GM23248 (cell line): ENCODE measurements around the gene ARPC2. TPM values are rescaled to one million over a fixed set of nuclear protein-coding genes. Genes with fewer than 3 reads are reported as not detected.

Experiments
- DNase-seq: peaks from one replicate; pipeline ENCODE4 v3.0.0-alpha.2; 2015
- H2AFZ ChIP-seq: fragments of 200-600 bp; sonication (generic); 2 replicates; pipeline ENCODE4 v1.6.1; 2016; ENCODE audit warnings: antibody characterized with exemption
- H3F3A ChIP-seq: fragments of 200-600 bp; sonication (generic); 2 replicates; pipeline ENCODE4 v1.6.1; 2016; ENCODE audit warnings: mild to moderate bottlenecking, antibody characterized with exemption, mixed run types; ENCODE audit not compliant: insufficient read depth
- H3K27ac ChIP-seq: fragments of 200-600 bp; sonication (generic); 2 replicates; pipeline ENCODE4 v1.5.1; 2016; ENCODE audit warnings: mild to moderate bottlenecking
- H3K27me3 ChIP-seq: fragments of 200-600 bp; sonication (generic); replicated peaks from 2 replicates; pipeline ENCODE4 v1.6.1; 2016; ENCODE audit warnings: mild to moderate bottlenecking; ENCODE audit not compliant: insufficient read depth
- H3K36me3 ChIP-seq: fragments of 200-600 bp; sonication (generic); 2 replicates; pipeline ENCODE4 v1.6.1; 2016; ENCODE audit warnings: low read depth, mild to moderate bottlenecking
- H3K4me1 ChIP-seq: fragments of 200-600 bp; sonication (generic); 2 replicates; pipeline ENCODE4 v1.6.1; 2016; ENCODE audit warnings: mild to moderate bottlenecking; ENCODE audit not compliant: insufficient read depth
- H3K4me2 ChIP-seq: fragments of 200-600 bp; sonication (generic); one replicate; pipeline ENCODE4 v1.6.1; 2016; ENCODE audit warnings: mild to moderate bottlenecking; ENCODE audit not compliant: unreplicated experiment
- H3K4me3 ChIP-seq: fragments of 200-600 bp; sonication (generic); 2 replicates; pipeline ENCODE4 v1.5.1; 2016; ENCODE audit warnings: mild to moderate bottlenecking
- H3K79me2 ChIP-seq: fragments of 200-600 bp; sonication (generic); 2 replicates; pipeline ENCODE4 v1.6.1; 2016; ENCODE audit warnings: mild to moderate bottlenecking; ENCODE audit not compliant: insufficient read depth
- H3K9ac ChIP-seq: fragments of 200-600 bp; sonication (generic); 2 replicates; pipeline ENCODE4 v1.6.1; 2016; ENCODE audit warnings: mild to moderate bottlenecking
- H3K9me2 ChIP-seq: fragments of 200-600 bp; sonication (generic); 2 replicates; pipeline ENCODE4 v1.6.1; 2016; ENCODE audit warnings: mixed run types, mild to moderate bottlenecking, moderate library complexity; ENCODE audit not compliant: insufficient read depth
- H3K9me3 ChIP-seq: fragments of 200-600 bp; sonication (generic); one replicate; pipeline ENCODE4 v1.6.1; 2017; ENCODE audit warnings: low read depth
- H4K20me1 ChIP-seq: fragments of 200-600 bp; sonication (generic); 2 replicates; pipeline ENCODE4 v1.6.0; 2016; ENCODE audit not compliant: insufficient read depth
- EZH2 ChIP-seq: fragments of 200-600 bp; sonication (generic); IDR thresholded peaks from 2 replicates; pipeline ENCODE4 v1.6.1; 2018; ENCODE audit warnings: antibody characterized with exemption, mild to moderate bottlenecking; ENCODE audit not compliant: insufficient read depth, poor library complexity, severe bottlenecking
- EZH2phosphoT487 ChIP-seq: fragments of 200-600 bp; sonication (generic); IDR thresholded peaks from 2 replicates; pipeline ENCODE4 v1.6.1; 2018; ENCODE audit warnings: antibody characterized with exemption, moderate library complexity, mild to moderate bottlenecking, low read depth; ENCODE audit not compliant: insufficient read depth
- WGBS, 2 experiments: methylation state at CpG; one replicate each; pipeline ENCODE4 v1.1.6; 2015 to 2017; ENCODE audit warnings: low lambda C conversion rate in 2 of 2, low coverage in 1 of 2; ENCODE audit errors: missing lambda C conversion rate in 2 of 2; 5-methylcytosine and 5-hydroxymethylcytosine counted together
- in situ Hi-C: fragments of 300-500 bp; cut with MboI; formaldehyde crosslinking; loops from 2 replicates; pipeline ENCODE4 v1.15.0; 2020
- polyA plus RNA-seq: library from polyadenylated mRNA; unstranded; fragments of >200 nt; fragmentation: Nextera tagmentation; extraction: Ambion mirVana; gene quantifications from 2 replicates; pipeline ENCODE4 v1.2.1, GENCODE V29; 2016
- total RNA-seq: library from RNA; depleted of rRNA; stranded (reverse); fragments of >200 nt; shearing (Covaris generic); gene quantifications from 2 replicates; pipeline ENCODE4 v1.2.3, GENCODE V29; 2014

ARPC2 gene
- total and polyA plus RNA-seq, 2 experiments from 2014 or later: 644 to 851 TPM

DNA sequence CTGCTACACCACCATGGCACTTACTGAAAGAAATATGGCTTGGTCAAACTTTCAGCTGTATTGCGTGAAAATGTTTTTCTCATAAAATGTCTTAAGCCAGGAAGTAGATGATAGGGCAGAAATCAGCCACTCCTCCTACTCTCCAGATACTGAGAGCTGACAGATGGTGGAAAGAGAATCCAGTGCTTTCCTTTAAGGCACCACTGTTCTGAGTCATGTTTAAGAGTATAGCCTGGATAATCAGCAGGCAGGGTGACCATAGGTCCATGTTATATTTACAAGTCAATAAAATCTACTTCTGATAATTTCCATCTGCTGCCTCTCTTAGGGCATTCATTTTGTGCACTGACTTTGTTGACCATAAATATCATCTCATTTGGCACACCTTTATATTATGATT is 21.9 kb downstream of the ARPC2 start:
- DNase-seq: no peak
- no peaks in the 10 kb centered on the region for H3K4me1 ChIP-seq
- no peak overlapping the region for H3K9ac ChIP-seq
- TF ChIP-seq EZH2 (no peak), EZH2phosphoT487 (no peak)
- H3K27me3 ChIP-seq: no peaks in the 10 kb centered on the region
- H4K20me1 ChIP-seq: no peaks in the 10 kb centered on the region
- no peaks in the 10 kb centered on the region for H3K9me3 ChIP-seq
- H3K79me2 ChIP-seq: peaks cover 96% of the 10 kb centered on the region
- H3K4me3 ChIP-seq: no peak overlapping the region
- H2AFZ ChIP-seq: no peak overlapping the region
- 92 to 96% methylated on average over 1 of the region's 1 CpG for WGBS, 2 experiments
- peaks cover 98% of the 10 kb centered on the region for H3K36me3 ChIP-seq
- no peak overlapping the region for H3K27ac ChIP-seq
- no peaks in the 10 kb centered on the region for H3K9me2 ChIP-seq
- in situ Hi-C loops: no loop called here
- peaks cover 37% of the 10 kb centered on the region; the same call in 1 of the 2 replicates for H3F3A ChIP-seq
- no peak overlapping the region for H3K4me2 ChIP-seq

DNA sequence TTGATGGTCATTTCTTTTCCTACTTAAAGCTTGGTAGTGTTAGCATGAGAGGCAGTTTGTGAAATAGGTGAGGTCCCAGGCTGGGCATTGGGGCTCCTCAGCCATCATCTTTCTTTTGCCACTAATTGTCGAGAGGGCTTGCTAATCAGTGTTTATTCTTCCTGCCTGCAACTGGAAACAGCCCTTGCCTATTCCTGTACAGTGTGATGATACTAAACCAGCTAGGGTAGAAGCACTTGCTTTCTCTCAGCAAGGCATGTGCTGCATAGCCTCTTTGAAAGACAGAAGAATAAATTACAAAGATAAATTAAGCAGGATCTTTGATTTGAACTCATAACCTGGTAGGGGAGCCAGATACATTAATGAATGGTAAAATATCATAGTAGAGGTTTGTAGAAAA is 27.2 kb downstream of the ARPC2 start:
- no peaks in the 10 kb centered on the region for H4K20me1 ChIP-seq
- H3K4me2 ChIP-seq: no peak overlapping the region
- 91 to 100% methylated on average over 1 of the region's 1 CpG for WGBS, 2 experiments
- no peak overlapping the region for H3K27ac ChIP-seq
- in situ Hi-C loops: no loop called here
- no peak for TF ChIP-seq EZH2phosphoT487
- TF ChIP-seq EZH2: no peak
- peaks cover 98% of the 10 kb centered on the region for H3K36me3 ChIP-seq
- no peaks in the 10 kb centered on the region for H3K27me3 ChIP-seq
- no peaks in the 10 kb centered on the region for H3K4me1 ChIP-seq
- H3K9me3 ChIP-seq: no peaks in the 10 kb centered on the region
- H3K9ac ChIP-seq: no peak overlapping the region
- H2AFZ ChIP-seq: no peak overlapping the region
- no peak for DNase-seq
- no peak overlapping the region for H3K4me3 ChIP-seq
- H3K9me2 ChIP-seq: no peaks in the 10 kb centered on the region
- H3F3A ChIP-seq: peaks cover 60% of the 10 kb centered on the region
- H3K79me2 ChIP-seq: peaks cover 96% of the 10 kb centered on the region

DNA sequence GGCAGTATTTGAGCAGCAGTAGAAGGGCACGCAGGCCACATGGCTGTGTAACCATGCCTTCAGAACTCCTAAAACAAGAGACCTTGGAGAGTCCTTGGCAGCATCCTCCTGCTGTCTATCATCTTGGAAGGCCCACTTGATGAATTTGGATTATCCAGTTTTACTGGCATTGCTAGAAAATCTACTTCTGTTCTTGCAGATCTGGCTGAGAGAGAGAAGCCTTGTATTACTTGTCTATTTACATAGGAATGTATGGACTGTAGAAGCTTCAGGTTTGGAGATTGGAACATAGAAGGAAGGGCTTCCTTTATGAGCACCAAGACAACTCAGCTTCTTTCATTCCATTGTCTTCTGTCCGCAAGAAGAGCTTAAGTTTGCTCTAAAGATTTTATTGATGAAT is 27.7 kb downstream of the ARPC2 start:
- H3K4me3 ChIP-seq: no peak overlapping the region
- in situ Hi-C loops: no loop called here
- no peaks in the 10 kb centered on the region for H3K27me3 ChIP-seq
- H3K9ac ChIP-seq: no peak overlapping the region
- H2AFZ ChIP-seq: no peak overlapping the region
- H3K4me1 ChIP-seq: no peaks in the 10 kb centered on the region
- TF ChIP-seq EZH2phosphoT487 (no peak), EZH2 (no peak)
- WGBS, 2 experiments: 97 to 100% methylated on average over 2 of the region's 2 CpGs
- no peak overlapping the region for H3K4me2 ChIP-seq
- H3K36me3 ChIP-seq: peaks cover 98% of the 10 kb centered on the region
- DNase-seq: no peak
- no peaks in the 10 kb centered on the region for H4K20me1 ChIP-seq
- peaks cover 62% of the 10 kb centered on the region for H3F3A ChIP-seq
- H3K9me3 ChIP-seq: no peaks in the 10 kb centered on the region
- no peaks in the 10 kb centered on the region for H3K9me2 ChIP-seq
- H3K79me2 ChIP-seq: peaks cover 96% of the 10 kb centered on the region
- H3K27ac ChIP-seq: no peak overlapping the region

DNA sequence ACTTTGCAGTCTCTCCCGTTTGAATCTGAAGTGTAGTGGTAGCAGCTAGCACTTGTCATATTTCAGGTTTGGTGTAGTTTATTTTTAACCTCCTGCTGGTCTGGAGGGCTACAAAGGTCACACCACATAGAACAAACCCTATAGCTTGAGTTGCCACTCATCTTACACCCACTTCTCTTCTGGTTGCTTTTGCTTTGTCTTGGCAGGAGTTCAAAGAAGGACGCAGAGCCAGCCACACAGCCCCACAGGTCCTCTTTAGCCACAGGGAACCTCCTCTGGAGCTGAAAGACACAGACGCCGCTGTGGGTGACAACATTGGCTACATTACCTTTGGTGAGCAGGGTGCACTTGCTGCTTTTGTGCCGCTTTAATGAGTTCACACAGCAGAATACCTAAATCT is 28.2 kb downstream of the ARPC2 start:
- peaks cover 97% of the 10 kb centered on the region for H3K79me2 ChIP-seq
- WGBS, 2 experiments: 87 to 88% methylated on average over 5 of the region's 5 CpGs
- peaks cover 98% of the 10 kb centered on the region for H3K36me3 ChIP-seq
- H3K9me3 ChIP-seq: no peaks in the 10 kb centered on the region
- no peak overlapping the region for H2AFZ ChIP-seq
- peaks cover 68% of the 10 kb centered on the region for H3F3A ChIP-seq
- no peaks in the 10 kb centered on the region for H4K20me1 ChIP-seq
- in situ Hi-C loops: no loop called here
- no peak for DNase-seq
- no peak overlapping the region for H3K9ac ChIP-seq
- no peak overlapping the region for H3K27ac ChIP-seq
- no peaks in the 10 kb centered on the region for H3K27me3 ChIP-seq
- H3K4me1 ChIP-seq: no peaks in the 10 kb centered on the region
- TF ChIP-seq EZH2 (no peak), EZH2phosphoT487 (no peak)
- H3K9me2 ChIP-seq: no peaks in the 10 kb centered on the region
- H3K4me3 ChIP-seq: no peak overlapping the region
- no peak overlapping the region for H3K4me2 ChIP-seq

DNA sequence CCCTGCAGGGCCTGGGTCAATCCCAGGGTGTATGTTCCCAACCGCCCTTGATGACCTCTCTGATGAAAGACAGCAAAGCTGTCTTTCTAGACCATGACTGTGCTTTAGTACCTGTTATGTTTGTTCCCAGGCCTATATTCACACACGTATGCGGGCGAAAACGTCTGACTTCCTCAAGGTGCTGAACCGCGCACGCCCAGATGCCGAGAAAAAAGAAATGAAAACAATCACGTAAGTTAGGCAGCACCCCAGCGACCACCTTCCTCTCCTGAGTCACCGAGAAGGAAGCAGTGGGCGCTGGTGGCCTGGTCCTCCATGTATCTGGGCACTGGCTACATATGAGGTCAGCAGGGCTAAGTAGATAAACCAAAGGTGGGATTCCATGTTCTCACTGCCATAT is 32.7 kb downstream of the ARPC2 start:
- no peak for DNase-seq
- Histone ChIP-seq H3F3A (peaks cover 89% of the 10 kb centered on the region), H3K9me2 (no peaks in the 10 kb centered on the region), H3K27ac (no peak overlapping the region), H3K9me3 (no peaks in the 10 kb centered on the region), H4K20me1 (no peaks in the 10 kb centered on the region; the same call in 1 of the 2 replicates), H3K4me3 (no peak overlapping the region), H3K36me3 (peaks cover 90% of the 10 kb centered on the region), H2AFZ (no peak overlapping the region), H3K4me2 (no peak overlapping the region), H3K27me3 (no peaks in the 10 kb centered on the region), H3K9ac (no peak overlapping the region), H3K79me2 (peaks cover 63% of the 10 kb centered on the region), H3K4me1 (peaks cover 7% of the 10 kb centered on the region; the same call in 1 of the 2 replicates)
- 91 to 97% methylated on average over 13 of the region's 13 CpGs for WGBS, 2 experiments
- TF ChIP-seq EZH2: no peak
- no peak for TF ChIP-seq EZH2phosphoT487
- in situ Hi-C loops: no loop called here
